Measurements from ENCODE around the gene ZNF729. TPM values are rescaled to one million over a fixed set of nuclear protein-coding genes. Genes with fewer than 3 reads are reported as not detected.

Gene ZNF729
- not detected for total RNA-seq
- long read RNA-seq: 0 reads

DNA sequence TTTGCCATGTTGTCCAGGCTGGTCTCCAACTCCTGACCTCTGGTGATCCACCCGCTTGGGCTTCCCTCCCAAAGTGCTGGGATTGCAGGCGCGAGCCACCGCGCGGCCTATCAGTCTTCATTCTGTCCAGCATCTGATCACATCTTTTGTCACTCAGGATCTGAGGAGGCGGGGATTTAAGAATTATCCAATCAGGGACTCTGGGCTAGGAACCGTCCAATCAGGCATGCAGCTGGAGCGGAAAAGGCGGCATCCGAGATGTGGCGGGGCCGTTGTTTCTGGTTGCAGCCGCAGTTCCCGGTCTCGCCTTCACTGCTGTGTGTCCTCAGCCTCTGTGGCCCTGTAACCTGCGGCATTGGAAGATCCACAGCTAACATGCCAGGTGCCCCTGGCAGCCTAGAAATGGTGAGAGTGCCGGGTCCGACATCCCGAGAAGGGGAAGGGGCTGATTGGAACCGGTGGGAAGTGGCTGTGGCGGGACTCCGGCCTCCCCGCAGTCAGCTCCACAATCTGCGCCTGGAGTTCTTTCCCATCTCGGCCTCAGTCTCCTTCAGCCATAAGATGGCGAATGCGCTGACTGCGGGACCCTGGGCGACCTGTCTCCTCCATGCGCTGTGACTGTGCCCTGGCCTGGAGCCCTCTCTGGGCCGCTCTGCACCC, at the start of gene ZNF729:
TSS of gene ZNF729 (plus strand) at position 291 of the 660 bp plus-strand sequence. CDS start at position 376, 85 bp downstream.
- no peak for ATAC-seq
- Histone ChIP-seq H3K27me3 (ENCODE audit: low read depth) (no peaks in the 10 kb centered on the region), H3K9me3 (no peaks in the 10 kb centered on the region), H3K4me1 (no peaks in the 10 kb centered on the region), H3K27ac (no peak within 1 kb of the TSS), H3K36me3 (no peaks in the 10 kb centered on the region), H3K4me3 (no peak within 1 kb of the TSS)
- TF ChIP-seq, protein P1, sequence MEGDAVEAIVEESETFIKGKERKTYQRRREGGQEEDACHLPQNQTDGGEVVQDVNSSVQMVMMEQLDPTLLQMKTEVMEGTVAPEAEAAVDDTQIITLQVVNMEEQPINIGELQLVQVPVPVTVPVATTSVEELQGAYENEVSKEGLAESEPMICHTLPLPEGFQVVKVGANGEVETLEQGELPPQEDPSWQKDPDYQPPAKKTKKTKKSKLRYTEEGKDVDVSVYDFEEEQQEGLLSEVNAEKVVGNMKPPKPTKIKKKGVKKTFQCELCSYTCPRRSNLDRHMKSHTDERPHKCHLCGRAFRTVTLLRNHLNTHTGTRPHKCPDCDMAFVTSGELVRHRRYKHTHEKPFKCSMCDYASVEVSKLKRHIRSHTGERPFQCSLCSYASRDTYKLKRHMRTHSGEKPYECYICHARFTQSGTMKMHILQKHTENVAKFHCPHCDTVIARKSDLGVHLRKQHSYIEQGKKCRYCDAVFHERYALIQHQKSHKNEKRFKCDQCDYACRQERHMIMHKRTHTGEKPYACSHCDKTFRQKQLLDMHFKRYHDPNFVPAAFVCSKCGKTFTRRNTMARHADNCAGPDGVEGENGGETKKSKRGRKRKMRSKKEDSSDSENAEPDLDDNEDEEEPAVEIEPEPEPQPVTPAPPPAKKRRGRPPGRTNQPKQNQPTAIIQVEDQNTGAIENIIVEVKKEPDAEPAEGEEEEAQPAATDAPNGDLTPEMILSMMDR (IDR thresholded peaks at IDR 0.05): no peak
- intact Hi-C loops (cut with DNase I): no loop called here
- DNase-seq: no peak

DNA sequence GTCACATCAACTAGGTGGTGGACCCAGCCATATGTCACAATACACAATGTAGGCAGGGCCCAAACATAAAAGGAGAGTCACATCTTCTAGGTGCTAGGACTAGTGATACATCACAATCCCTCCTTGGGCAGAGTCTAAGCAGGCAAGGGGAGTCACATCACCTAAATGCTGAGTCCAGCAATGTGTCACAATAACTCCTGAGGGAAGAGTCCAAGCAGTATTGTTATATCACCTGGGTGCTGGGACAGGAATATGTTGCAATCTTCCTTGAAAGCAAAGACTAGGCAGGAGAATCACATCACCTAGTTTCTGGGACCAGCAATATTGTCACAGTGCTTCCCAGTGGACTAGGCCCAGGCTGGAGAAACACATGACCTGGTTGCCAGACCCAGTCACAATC, 29.4 kb upstream of the ZNF729 start:
- no peaks in the 10 kb centered on the region for H3K9me3 ChIP-seq
- intact Hi-C loops (cut with DNase I): no loop called here
- no peaks in the 10 kb centered on the region for H3K27me3 ChIP-seq (ENCODE audit: low read depth)
- H3K4me3 ChIP-seq: no peak overlapping the region
- no peak for ATAC-seq
- no peaks in the 10 kb centered on the region for H3K36me3 ChIP-seq
- no peaks in the 10 kb centered on the region for H3K4me1 ChIP-seq
- no peak overlapping the region for H3K27ac ChIP-seq
- TF ChIP-seq, protein P1 (IDR thresholded peaks at IDR 0.05): no peak
- DNase-seq: no peak

DNA sequence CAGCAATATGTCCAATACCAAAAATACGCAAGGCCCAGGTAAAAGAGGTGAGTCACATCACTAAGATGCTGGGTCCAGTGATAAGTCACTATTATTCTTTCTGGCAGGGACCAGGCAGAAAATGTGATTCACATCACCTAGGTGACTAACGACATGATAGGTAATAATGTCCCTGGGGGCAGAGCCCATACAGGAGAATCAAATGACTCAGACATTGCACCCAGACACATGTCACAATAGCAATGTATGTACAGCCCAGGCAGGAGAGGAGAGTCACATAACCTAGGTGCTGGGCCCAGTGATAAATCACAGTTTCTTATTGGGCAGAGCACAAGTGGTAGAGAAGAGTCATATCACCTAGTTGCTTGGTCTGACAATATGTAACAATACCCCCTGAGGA, 28.9 kb upstream of the ZNF729 start:
- no peaks in the 10 kb centered on the region for H3K36me3 ChIP-seq
- H3K9me3 ChIP-seq: no peaks in the 10 kb centered on the region
- H3K4me3 ChIP-seq: no peak overlapping the region
- no peak overlapping the region for H3K27ac ChIP-seq
- ATAC-seq (no peak), DNase-seq (no peak)
- H3K27me3 ChIP-seq (ENCODE audit: low read depth): no peaks in the 10 kb centered on the region
- H3K4me1 ChIP-seq: no peaks in the 10 kb centered on the region
- intact Hi-C loops (cut with DNase I): no loop called here
- TF ChIP-seq, protein P1 (IDR thresholded peaks at IDR 0.05): no peak

DNA sequence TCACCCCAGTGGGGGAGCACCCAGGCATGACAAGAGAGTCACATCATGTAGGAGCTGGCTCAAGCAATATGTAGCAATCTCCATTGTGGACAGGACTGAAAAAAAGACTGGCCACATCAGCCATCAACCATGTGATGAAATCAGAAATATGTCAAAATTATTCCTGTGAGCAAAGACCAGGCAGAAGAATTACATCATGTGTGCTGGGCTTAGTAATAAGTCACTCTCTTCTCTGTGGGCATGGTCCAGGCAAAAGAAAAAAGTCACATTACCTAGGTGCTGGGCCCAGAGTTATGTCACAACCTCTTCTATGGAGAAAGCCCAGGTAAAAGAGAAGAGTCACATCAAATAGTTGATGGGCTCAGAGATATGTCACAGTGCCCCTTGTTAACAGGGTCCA, 28.3 kb upstream of the ZNF729 start:
- TF ChIP-seq, protein P1 (IDR thresholded peaks at IDR 0.05): no peak
- Histone ChIP-seq H3K36me3 (no peaks in the 10 kb centered on the region), H3K4me3 (no peak overlapping the region), H3K4me1 (no peaks in the 10 kb centered on the region), H3K9me3 (no peaks in the 10 kb centered on the region), H3K27me3 (ENCODE audit: low read depth) (no peaks in the 10 kb centered on the region), H3K27ac (no peak overlapping the region)
- intact Hi-C loops (cut with DNase I): no loop called here
- DNase-seq: no peak
- ATAC-seq: no peak

DNA sequence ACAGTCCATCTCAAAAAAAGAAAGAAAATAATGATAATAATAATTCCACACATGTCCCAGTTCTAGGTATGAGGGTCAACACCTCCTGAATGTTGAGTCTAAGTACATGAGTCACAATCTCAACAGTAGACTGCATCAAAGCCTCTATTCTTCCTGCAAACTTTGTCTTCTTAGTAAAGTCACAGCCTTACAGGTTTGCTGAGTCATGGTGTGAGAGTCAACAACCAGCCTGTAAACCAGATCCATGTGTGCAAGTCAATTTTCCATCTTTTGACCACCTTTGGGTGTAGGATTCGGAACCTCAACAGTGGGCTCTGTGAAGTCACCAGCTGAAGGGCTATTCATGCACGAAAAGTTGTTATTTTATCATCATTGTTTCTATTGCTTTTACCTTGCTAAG, 25.7 kb upstream of the ZNF729 start:
- no peak for DNase-seq

More for the DNA sequence above, 25.7 kb upstream of the ZNF729 start:
- intact Hi-C loops (cut with DNase I): no loop called here
- Histone ChIP-seq H3K9me3 (peaks cover under 1% of the 10 kb centered on the region), H3K4me1 (no peaks in the 10 kb centered on the region), H3K4me3 (no peak overlapping the region), H3K27ac (no peak overlapping the region), H3K36me3 (no peaks in the 10 kb centered on the region), H3K27me3 (ENCODE audit: low read depth) (no peaks in the 10 kb centered on the region)
- TF ChIP-seq, protein P1 (IDR thresholded peaks at IDR 0.05): no peak
- ATAC-seq: no peak
